ENCODE measurements around the gene ELANE.

Gene ELANE

GRCh38 chr19:852136-853013, at the start of gene ELANE:
Gene ELANE, plus strand, starts transcription at chr19:852303. Its CDS starts 26 bp downstream, at chr19:852329.
- DNase-seq (ENCODE audit: low read depth in 2 of 2) = no peak

- no peak for DNase-seq (ENCODE audit: low read depth in 2 of 2)
These were observed 49.5 kb upstream of the ELANE start for GRCh38 chr19:802498-803098.

GRCh38 chr19:803099-803561, 49.0 kb upstream of the ELANE start:
- no peak for DNase-seq (ENCODE audit: low read depth in 2 of 2)

- DNase-seq (ENCODE audit: low read depth in 2 of 2) = no peak
These were observed 48.3 kb upstream of the ELANE start for GRCh38 chr19:803686-804418.

- DNase-seq (ENCODE audit: low read depth in 2 of 2) = no peak
These were observed 47.5 kb upstream of the ELANE start for GRCh38 chr19:804419-805165.

GRCh38 chr19:805166-805551, 46.9 kb upstream of the ELANE start:
- no peak for DNase-seq (ENCODE audit: low read depth in 2 of 2)

- no peak for DNase-seq (ENCODE audit: low read depth in 2 of 2)
These were observed 46.2 kb upstream of the ELANE start for GRCh38 chr19:805600-806550.

GRCh38 chr19:806815-807421, 45.2 kb upstream of the ELANE start:
- DNase-seq (ENCODE audit: low read depth in 2 of 2) = no peak

GRCh38 chr19:807627-808422, 44.3 kb upstream of the ELANE start:
- no peak for DNase-seq (ENCODE audit: low read depth in 2 of 2)

GRCh38 chr19:808423-808775, 43.7 kb upstream of the ELANE start:
- DNase-seq (ENCODE audit: low read depth in 2 of 2) = no peak

- no peak for DNase-seq (ENCODE audit: low read depth in 2 of 2)
These were observed 41.8 kb upstream of the ELANE start for GRCh38 chr19:810077-810855.

GRCh38 chr19:810883-811489, 41.1 kb upstream of the ELANE start:
- no peak for DNase-seq (ENCODE audit: low read depth in 2 of 2)

GRCh38 chr19:811506-812048, 40.5 kb upstream of the ELANE start:
- DNase-seq (ENCODE audit: low read depth in 2 of 2) = no peak

- DNase-seq (ENCODE audit: low read depth in 2 of 2) = no peak
These were observed 39.9 kb upstream of the ELANE start for GRCh38 chr19:812049-812746.

- no peak for DNase-seq (ENCODE audit: low read depth in 2 of 2)
These were observed 39.3 kb upstream of the ELANE start for GRCh38 chr19:812747-813218.

- no peak for DNase-seq (ENCODE audit: low read depth in 2 of 2)
These were observed 38.6 kb upstream of the ELANE start for GRCh38 chr19:813219-814151.
